K562 (cell line): ENCODE data around the gene TENT4B. TPM values are rescaled to one million over a fixed set of nuclear protein-coding genes. Genes with fewer than 3 reads are reported as not detected.

ENCODE experiments used
- ATAC-seq: fragments of 200-7000 bp; cut with Tn5 transposase; 3 replicates; pipeline ENCODE4 v1.9.1; 2020; ENCODE audit warnings: moderate library complexity
- BruUV-seq: library from RNA; stranded (reverse); fragments of 400-500 nt; replicated peaks from 2 replicates; lab custom pipeline; 2021; lab: Mats Ljungman, UMichigan
- CTCF ChIA-PET: fragments of 300-600 bp; formaldehyde crosslinking; extraction: SDS; loops from one replicate; lab custom pipeline; 2021; ENCODE audit warnings: low intra/inter-chr PET ratio; lab: Yijun Ruan, JAX
- POLR2A ChIA-PET: fragments of 300-600, 350-650 bp; sonication (Branson Sonifier 250); formaldehyde crosslinking; extraction: SDS; loops from one replicate; lab custom pipeline; 2021; ENCODE audit warnings: antibody characterized with exemption, inconsistent platforms; lab: Yijun Ruan, JAX
- DNase-seq, 4 experiments: peaks; one replicate each; pipeline versions ENCODE4 v3.0.0 to v3.0.0-alpha.2; 2011 to 2018; ENCODE audit warnings: low spot score in 3 of 4, mixed read lengths in 3 of 4; ENCODE audit errors: extremely low read depth in 1 of 4
- FAIRE-seq: peaks from 2 replicates; lab custom pipeline; 2011; peaks lifted over from hg19 to GRCh38; lab: Jason Lieb, UNC
- H2AFZ ChIP-seq: 2 replicates; pipeline ENCODE4 v1.6.0; 2011; ENCODE audit warnings: low read depth, low read length, control low read depth, inconsistent platforms
- H3K27ac ChIP-seq: fragments of 200-600 bp; 3 replicates; pipeline ENCODE4 v1.8.0; 2011; ENCODE audit warnings: low read depth, mild to moderate bottlenecking, control low read depth, inconsistent platforms, low read length, moderate library complexity, mixed read lengths; ENCODE audit errors: extremely low read depth
- H3K27me3 ChIP-seq, 2 experiments: fragments of 300-600 bp in 1 of 2; 2 replicates in 1 of 2; 3 replicates in 1 of 2; pipeline versions ENCODE4 v1.6.0 to v1.8.0; 2011; ENCODE audit warnings: inconsistent platforms in 2 of 2, low read length in 2 of 2, mild to moderate bottlenecking in 1 of 2, mixed read lengths in 1 of 2, moderate library complexity in 1 of 2; ENCODE audit not compliant: control insufficient read depth in 2 of 2, insufficient read depth in 2 of 2
- H3K36me3 ChIP-seq: fragments of 300-600 bp; 3 replicates; pipeline ENCODE4 v1.8.0; 2011; ENCODE audit warnings: mild to moderate bottlenecking, low read length, inconsistent platforms; ENCODE audit not compliant: control insufficient read depth, insufficient read depth
- H3K4me1 ChIP-seq, 2 experiments: fragments of 200-600 bp in 1 of 2; replicated peaks in 1 of 2; 2 replicates in 1 of 2; 3 replicates in 1 of 2; pipeline versions ENCODE4 v1.5.1 to v1.8.0; 2011; ENCODE audit warnings: inconsistent platforms in 2 of 2, low read length in 2 of 2, mild to moderate bottlenecking in 1 of 2, mixed read lengths in 1 of 2, moderate library complexity in 1 of 2; ENCODE audit not compliant: control insufficient read depth in 2 of 2, insufficient read depth in 2 of 2
- H3K4me2 ChIP-seq: 2 replicates; pipeline ENCODE4 v1.6.1; 2011; ENCODE audit warnings: low read length, control low read depth, inconsistent platforms, mixed read lengths; ENCODE audit not compliant: insufficient read depth
- H3K4me3 ChIP-seq: fragments of 200-600 bp; sonication (generic), shearing (Covaris generic); 2 replicates; pipeline ENCODE4 v1.5.1; 2016; ENCODE audit warnings: control low read depth, inconsistent platforms
- H3K79me2 ChIP-seq: fragments of 200-600 bp; 3 replicates; pipeline ENCODE4 v1.8.0; 2011; ENCODE audit warnings: low read length, inconsistent platforms; ENCODE audit not compliant: control insufficient read depth, insufficient read depth
- H3K9ac ChIP-seq, 2 experiments: 2 replicates each; pipeline versions ENCODE4 v1.6.0 to v1.6.1; 2011; ENCODE audit warnings: low read depth in 2 of 2, low read length in 2 of 2, control low read depth in 1 of 2, inconsistent platforms in 1 of 2, mild to moderate bottlenecking in 1 of 2, mixed read lengths in 1 of 2; ENCODE audit not compliant: insufficient read depth in 1 of 2
- H3K9me1 ChIP-seq: one replicate; pipeline ENCODE4 v1.6.0; 2011; ENCODE audit warnings: inconsistent platforms, mild to moderate bottlenecking, low read length, moderate library complexity; ENCODE audit not compliant: control insufficient read depth, insufficient read depth
- H3K9me3 ChIP-seq: replicated peaks from 2 replicates; pipeline ENCODE4 v1.5.1; 2011; ENCODE audit warnings: low read depth, low read length, inconsistent platforms; ENCODE audit not compliant: control insufficient read depth, insufficient read depth
- H4K20me1 ChIP-seq: replicated peaks from 2 replicates; pipeline ENCODE4 v1.6.1; 2011; ENCODE audit warnings: low read length, inconsistent platforms, mixed read lengths; ENCODE audit not compliant: control insufficient read depth, insufficient read depth
- MYNN ChIP-seq, 2 experiments: sonication (generic); formaldehyde crosslinking in 1 of 2; IDR thresholded peaks; 2 replicates each; pipeline versions ENCODE4 v1.5.0 to v1.6.1; 2016 to 2020; ENCODE audit warnings: antibody characterized with exemption in 1 of 2, missing genetic modification reagents in 1 of 2
- NRF1 ChIP-seq, 2 experiments: fragments of 450-650 bp; IDR thresholded peaks in 1 of 2; conservative IDR thresholded peaks in 1 of 2; 2 replicates each; pipeline ENCODE4 v1.6.1; 2014; ENCODE audit warnings: mild to moderate bottlenecking in 2 of 2
- POLR2G ChIP-seq: fragments of 200-400 bp; formaldehyde crosslinking; IDR thresholded peaks from 2 replicates; pipeline ENCODE4 v1.6.1; 2017; ENCODE audit warnings: low read depth, mild to moderate bottlenecking, antibody characterized with exemption, low read length, moderate library complexity
- PRPF4 ChIP-seq: fragments of 200-400 bp; formaldehyde crosslinking; IDR thresholded peaks from one replicate; pipeline ENCODE4 v1.6.1; 2017; ENCODE audit warnings: low read length, low read depth, mild to moderate bottlenecking; ENCODE audit not compliant: insufficient read depth, poor library complexity, severe bottlenecking
- SMC3 ChIP-seq: conservative IDR thresholded peaks from 2 replicates; pipeline ENCODE4 v1.6.1; 2011; ENCODE audit warnings: low read depth, low read length, improper control_type of control experiment; ENCODE audit not compliant: insufficient read depth
- TSC22D4 ChIP-seq: fragments of 450-650 bp; IDR thresholded peaks from 2 replicates; pipeline ENCODE4 v1.6.1; 2016; ENCODE audit warnings: missing genetic modification characterization, missing biosample characterization, control low read depth
- USF1 ChIP-seq: sonication (generic); formaldehyde crosslinking; IDR thresholded peaks from 2 replicates; pipeline ENCODE4 v1.9.0; 2022; ENCODE audit warnings: mild to moderate bottlenecking, missing genetic modification reagents
- ZNF695 ChIP-seq: fragments of 450-650 bp; formaldehyde crosslinking; IDR thresholded peaks from 2 replicates; pipeline ENCODE4 v1.4.0; 2020; ENCODE audit warnings: mild to moderate bottlenecking, moderate library complexity
- WGBS: fragments of 100-300 bp; shearing (Covaris generic); methylation state at CpG from one replicate; pipeline ENCODE4 v1.1.6; 2016; ENCODE audit warnings: low coverage, mixed read lengths; ENCODE audit not compliant: insufficient coverage; ENCODE audit errors: missing lambda C conversion rate; 5-methylcytosine and 5-hydroxymethylcytosine counted together
- in situ Hi-C: fragments of 300-500 bp; cut with MboI; formaldehyde crosslinking; loops from 4 replicates; pipeline ENCODE4 v1.15.0; 2018; ENCODE audit warnings: inconsistent platforms, mixed read lengths
- intact Hi-C: fragments of 100-400 bp; cut with micrococcal nuclease; formaldehyde crosslinking; loops from 2 replicates; pipeline ENCODE4 v1.14.2; 2022
- polyA plus RNA-seq, 8 experiments: library from polyadenylated mRNA; depleted of rRNA in 4 of 8; stranded (reverse) in 5 of 8; unstranded in 3 of 8; fragments of >200 nt; fragmentation: Nextera tagmentation in 2 of 8; fragmentation: Illumina TruSeq in 1 of 8; extraction: Ambion mirVana in 2 of 8; extraction: Trizol in 1 of 8; gene quantifications; 2 replicates each; pipeline versions ENCODE4 v1.2.1 to v1.2.3, GENCODE V29; 2011 to 2014; ENCODE audit warnings: inconsistent platforms in 1 of 8, missing spikeins in 1 of 8
- total RNA-seq, 7 experiments: library from RNA; depleted of rRNA in 6 of 7; stranded (reverse); fragments of >200 nt in 6 of 7; fragmentation: Illumina TruSeq in 2 of 7; extraction: Trizol in 2 of 7; gene quantifications; 2 replicates each; pipeline versions ENCODE4 v1.2.1 to v1.2.3, GENCODE V29; 2011 to 2021; ENCODE audit warnings: low replicate concordance in 1 of 7

TENT4B gene
- total and polyA plus RNA-seq, 9 of the 15 experiments (the other 6 are each of a cell fraction or from before 2014, with no cell fraction given), result 5.2 to 8.4 (median 7.0) TPM

- TF ChIP-seq USF1 (no peak), PRPF4 (no peak), MYNN (IDR thresholded peaks at IDR 0.05) (no peak), MYNN (CRISPR knock-in tag; IDR thresholded peaks at IDR 0.05) (no peak), TSC22D4 (no peak), ZNF695 (CRISPR knock-in tag) (no peak), NRF1 (conservative IDR thresholded peaks at IDR 0.05 in 1 of 2, IDR thresholded peaks at IDR 0.05 in 1 of 2) (0 out of 4 replicates have a peak, but pooled peaks of 1 of the 2 experiments have one; percentile 11)
Measured at GRCh38 chr16:50271148-50272041, 118.3 kb downstream of the TENT4B start (continued).

- no peak overlapping the region for H2AFZ ChIP-seq
- ChIA-PET POLR2A (interaction anchor here (0.7 to 5.1 kb wide), 6 partner anchors 9 to 52 kb away, joined by 3 to 34 read pairs (median 5); no protein-coding TSS in a partner anchor), CTCF (no interaction called here)
- peaks cover 53% of the 10 kb centered on the region for H3K36me3 ChIP-seq
- H3K9ac ChIP-seq, result peak overlapping the region in 1 of 2 experiments; percentile 80; a peak in 2 of 4 replicates
- 0 out of 3 replicates have a peak overlapping the region, but pooled peaks have one; percentile 31 for H3K27ac ChIP-seq
- peaks cover 3% of the 10 kb centered on the region for H3K9me1 ChIP-seq
- TF ChIP-seq SMC3, result no peak
- peak; percentile 14; the same call in 1 of the 2 replicates for TF ChIP-seq POLR2G
- in situ Hi-C loops, result loop anchor here (25.0 kb wide), 1 partner anchor 1660 kb away; the partner anchor contains the start of gene N4BP1
- DNase-seq (no peak), ATAC-seq (no peak), FAIRE-seq (no peak)
- no peaks in the 10 kb centered on the region for H3K27me3 ChIP-seq
- no peak overlapping the region for H3K4me3 ChIP-seq
- WGBS, result 89% methylated on average over 7 of the region's 7 CpGs
- no TSS peak for BruUV-seq
- no peaks in the 10 kb centered on the region for H3K9me3 ChIP-seq
- peaks cover 19% of the 10 kb centered on the region; the same call in 1 of the 2 replicates for H4K20me1 ChIP-seq
- intact Hi-C loops, result no loop called here
- peaks cover 100% of the 10 kb centered on the region for H3K79me2 ChIP-seq
- peaks cover 35 to 80% of the 10 kb centered on the region in 2 experiments for H3K4me1 ChIP-seq
- no peak overlapping the region for H3K4me2 ChIP-seq
Measured at GRCh38 chr16:50272111-50272571, 119.0 kb downstream of the TENT4B start.
